GM18508 (cell line): ENCODE measurements around the gene DIPK1A.
"Not testable (repeated sequence)": the region's sequence is repeated elsewhere in the genome, so short reads cannot be mapped to it uniquely, and the experiment has no call there.

Experiments used
- ATAC-seq: cut with Tn5 transposase; IDR thresholded peaks from one replicate; pipeline ENCODE4 v1.9.1; 2021; ENCODE audit warnings: moderate number of reproducible peaks; ENCODE audit not compliant: insufficient read depth, unreplicated experiment

Gene DIPK1A

DNA sequence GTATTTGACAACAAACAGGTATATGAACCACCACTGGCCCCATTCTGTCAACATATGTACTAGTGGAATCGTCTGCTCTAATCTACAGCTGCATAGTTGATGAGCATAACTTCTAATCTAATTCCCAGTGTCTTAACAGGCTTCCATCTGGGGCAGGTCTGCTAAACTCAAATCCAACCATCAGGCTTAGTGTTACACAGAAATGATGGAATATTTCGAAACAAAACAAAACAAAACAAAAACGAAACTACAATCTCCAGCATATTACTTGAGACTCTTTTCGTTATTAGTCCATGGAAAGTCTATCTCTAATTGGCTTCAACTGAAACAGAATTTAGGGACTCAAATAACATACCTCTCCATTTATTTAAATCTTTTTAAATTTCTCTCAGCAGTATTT, 37.6 kb downstream of the DIPK1A start:
- no peak for ATAC-seq

DNA sequence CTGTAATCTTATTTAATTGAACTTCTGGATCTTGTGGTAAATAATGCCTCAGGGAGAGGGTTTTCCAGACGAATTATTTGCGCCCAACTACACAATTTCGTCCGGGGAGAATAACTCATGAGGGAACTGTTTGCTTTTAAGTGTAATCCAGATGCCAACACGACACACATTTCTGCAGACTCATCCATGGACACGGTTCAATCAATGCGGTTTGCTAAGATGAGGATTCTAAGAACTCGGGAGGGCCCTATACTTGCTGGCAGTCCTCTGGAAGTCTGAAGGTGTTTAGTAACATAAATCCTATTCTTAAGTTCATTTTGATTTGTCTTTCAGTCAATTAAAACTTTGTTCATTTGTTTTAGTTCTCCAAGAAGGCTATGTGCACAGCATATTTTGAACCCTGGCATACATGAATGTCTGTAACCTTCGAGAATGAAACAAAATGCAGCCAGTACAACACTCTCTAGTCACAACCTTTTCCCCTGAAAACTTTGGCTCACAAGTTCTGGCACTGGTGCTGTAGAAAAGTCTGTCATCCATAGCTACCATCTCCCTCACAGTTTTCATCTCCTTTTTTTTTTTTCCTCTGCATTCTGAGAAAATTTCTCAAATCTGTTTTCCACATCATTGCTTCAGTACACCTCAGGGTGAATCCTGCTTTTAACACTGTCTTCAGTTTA, 38.8 kb downstream of the DIPK1A start:
- ATAC-seq, result no peak

DNA sequence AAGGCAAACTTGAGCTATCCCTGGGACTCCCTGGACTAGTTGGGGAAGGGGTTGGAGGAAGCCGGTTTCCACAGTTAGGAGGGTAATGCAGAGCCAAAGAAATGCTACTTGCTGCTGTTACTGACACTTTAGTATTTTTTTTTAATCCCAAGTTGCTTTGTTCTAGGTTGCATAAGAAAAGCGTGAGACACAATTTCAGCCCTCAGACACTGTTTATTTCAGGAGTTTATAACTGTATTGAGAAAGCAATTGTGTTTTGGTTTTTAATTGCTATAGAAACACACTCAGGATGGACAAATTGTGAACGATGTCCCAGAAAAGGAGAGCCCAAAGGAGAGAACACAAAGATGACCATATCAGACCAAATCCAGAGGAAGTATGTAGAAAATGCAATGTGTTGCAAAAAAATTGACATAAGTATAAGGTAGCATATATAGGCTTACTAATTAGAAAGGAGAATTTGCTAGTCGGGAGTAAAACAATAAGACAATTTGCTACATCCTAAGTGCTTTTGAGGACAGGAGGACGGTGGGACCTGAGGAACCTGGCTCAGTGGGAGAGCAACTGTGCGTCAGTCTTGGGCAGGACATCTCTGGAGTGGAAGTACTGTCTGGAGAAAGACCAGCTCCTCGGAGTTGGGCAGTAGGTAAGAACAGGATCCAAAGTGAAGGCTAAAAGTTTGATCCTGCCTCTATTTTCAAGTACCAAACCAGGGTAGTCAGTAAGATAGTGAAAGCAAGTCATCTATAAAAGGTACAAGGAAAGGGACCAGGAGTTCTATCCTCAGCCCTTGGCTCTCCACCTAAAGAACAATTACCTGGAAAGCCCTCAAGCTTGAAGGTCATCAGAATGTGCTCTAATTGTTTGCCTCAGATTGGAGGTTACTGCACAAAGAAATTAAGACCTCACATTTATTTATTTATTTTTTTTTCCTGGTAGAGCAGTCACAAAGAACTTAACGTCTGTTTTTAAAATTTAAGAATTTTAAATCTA, 39.9 kb downstream of the DIPK1A start:
- ATAC-seq, result no peak

DNA sequence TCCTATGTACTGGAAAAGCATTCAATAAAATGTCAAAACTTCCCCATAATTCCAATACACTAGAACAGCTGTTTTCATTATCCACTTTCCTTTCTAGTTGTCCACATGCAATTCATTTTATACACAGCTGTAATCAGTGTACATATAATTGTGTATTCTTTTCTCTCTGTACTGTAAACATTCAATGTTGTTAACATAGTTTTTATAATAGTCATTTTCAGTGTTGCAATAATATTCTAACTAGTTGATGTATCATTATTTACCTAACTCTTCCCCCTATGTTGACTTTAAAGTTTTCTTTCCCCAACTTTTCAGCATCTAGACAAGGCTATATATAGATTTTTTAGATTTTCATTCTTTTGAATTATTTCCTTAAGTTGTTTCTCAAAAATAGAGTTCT, 44.4 kb downstream of the DIPK1A start:
- ATAC-seq, result no peak

DNA sequence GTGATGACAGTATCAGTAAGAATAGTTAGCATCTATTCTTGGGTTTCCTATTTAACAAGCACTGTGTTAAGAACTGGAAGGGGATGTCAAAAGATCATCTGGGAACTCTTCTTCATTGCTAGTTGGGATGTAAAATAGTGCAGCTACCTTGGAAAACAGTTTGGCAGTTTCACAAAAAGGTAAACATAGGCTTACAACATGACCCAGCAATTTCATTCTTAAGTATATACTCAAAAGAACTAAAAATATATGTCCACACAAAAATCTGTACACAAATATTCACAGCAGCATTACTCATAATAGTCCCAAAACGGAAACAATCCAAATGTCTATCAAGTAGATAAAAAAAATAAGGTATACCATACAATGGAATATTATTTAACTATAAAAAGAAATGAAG, 45.7 kb downstream of the DIPK1A start:
- ATAC-seq, result no peak

DNA sequence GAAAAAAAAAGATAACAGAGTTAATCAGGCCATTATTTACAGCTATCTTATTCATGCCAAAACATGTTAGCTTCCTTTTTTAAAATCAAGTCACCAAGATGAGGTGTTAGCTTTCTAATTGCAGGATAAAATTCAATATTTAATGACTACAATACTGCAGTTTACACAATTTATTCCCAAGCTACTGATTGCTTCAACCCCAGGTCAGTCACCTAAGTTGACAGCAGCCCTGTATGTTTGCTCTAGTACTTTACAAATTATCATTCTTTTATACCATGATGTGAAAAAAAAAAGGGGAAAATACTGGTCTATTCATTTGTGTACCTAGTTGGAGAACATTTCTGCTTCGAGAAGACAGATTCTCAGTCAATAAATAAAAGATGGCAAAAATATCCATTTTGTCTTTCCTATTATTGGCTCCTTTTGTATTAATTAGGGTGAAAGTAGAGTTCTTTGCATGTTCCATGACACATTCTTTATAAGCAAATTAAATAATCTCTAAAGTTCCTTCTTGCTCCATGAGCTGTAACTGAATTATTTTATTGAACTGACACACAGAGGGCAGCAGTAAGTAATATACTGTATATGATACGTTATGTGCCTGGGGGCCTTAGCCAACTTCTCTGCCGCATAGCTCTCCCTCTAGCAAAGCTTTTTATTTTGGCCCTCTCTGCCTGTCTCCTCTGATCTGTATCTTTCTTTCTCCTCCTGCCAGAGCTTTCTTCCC, 48.0 kb downstream of the DIPK1A start:
- ATAC-seq, result no peak

DNA sequence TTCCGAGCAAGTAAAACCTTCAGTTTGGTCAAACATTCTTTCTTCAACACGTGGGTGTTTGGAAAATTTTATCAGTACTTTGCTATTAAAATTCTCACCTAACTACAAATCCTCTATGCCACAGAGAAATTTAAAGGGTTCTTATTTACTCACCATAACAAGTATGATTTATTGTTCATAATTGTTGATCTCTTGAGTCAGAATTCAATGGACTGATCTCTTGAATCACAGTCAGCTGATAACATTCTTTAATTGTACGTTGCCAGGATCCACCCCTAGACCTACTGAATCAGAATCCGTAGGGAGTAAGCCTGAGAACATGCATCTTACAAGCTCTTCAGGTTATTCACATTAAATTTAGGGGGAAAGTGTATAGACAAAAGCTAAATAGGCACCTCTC, 51.2 kb downstream of the DIPK1A start:
- no peak for ATAC-seq

DNA sequence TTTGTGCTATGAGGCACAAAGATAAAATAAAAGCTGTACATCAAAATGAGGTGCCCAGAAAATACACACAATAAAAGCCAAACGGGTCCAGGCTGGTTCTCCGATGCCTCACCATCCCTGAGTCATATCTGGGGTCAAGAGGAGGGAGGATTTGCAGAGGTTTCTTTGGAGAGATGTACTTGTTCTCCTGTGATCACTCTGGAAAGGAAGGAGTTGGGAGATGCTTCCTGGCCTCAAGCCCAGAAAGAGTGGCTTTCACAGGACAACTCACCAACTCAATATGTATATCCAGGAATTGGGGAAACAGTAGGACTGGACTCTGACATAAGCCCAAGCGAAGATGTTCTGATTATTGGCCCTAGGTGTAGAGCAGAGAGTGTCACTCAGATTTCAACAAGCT, 51.9 kb downstream of the DIPK1A start:
- no peak for ATAC-seq

DNA sequence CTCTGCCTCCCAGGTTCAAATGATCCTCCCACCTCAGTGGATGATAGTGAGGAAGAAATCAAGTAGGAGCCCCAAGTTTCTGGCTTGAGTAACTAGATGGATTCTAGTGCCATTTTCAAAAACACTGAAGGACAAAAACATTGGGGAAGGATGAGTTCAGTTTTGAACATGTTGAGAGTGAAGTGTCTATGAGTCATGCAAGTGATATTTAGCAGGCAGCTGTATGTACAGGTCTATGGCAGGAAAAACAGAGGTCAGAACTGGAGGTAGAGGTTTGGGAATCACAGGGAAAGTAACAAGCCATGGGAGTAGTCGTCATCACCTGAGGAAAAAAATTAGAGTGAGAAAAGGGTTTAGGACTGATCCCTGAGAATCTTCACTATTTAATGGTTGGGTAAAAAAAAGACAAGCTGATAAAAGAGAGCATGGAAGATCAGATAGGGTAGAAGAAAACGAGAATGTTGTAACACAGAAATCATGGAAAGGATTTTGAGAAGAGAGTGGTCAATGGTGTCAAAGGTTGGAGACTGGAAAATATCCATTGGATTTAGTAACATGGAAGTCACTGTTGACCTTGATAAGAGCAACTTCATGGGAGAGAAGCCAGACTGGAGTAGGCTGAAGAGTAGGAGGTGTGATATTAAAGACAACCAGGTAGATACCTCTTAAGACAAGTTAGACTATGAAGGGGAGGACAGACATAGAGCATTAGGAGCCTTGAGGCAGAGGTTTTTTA, 53.1 kb downstream of the DIPK1A start:
- ATAC-seq, result no peak

DNA sequence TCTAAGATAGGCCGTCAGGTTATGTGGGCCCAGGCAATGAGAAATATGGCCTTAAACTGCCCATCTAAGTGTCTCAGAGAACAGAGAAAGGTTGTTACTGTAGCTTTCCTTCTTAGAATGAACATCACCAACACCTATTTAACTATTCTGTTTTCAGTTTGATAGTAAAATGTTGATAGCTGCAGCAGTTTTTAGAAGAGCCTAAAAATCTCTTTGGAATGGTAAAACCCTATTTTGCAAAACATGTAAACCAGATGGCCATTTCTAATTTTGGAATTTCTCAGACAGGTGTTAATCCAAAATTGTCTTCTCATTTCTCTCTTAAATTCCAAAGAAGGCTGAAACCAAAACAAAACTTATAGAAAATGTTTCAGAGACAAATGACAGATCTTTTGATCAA, 57.5 kb downstream of the DIPK1A start:
- ATAC-seq, result no peak

DNA sequence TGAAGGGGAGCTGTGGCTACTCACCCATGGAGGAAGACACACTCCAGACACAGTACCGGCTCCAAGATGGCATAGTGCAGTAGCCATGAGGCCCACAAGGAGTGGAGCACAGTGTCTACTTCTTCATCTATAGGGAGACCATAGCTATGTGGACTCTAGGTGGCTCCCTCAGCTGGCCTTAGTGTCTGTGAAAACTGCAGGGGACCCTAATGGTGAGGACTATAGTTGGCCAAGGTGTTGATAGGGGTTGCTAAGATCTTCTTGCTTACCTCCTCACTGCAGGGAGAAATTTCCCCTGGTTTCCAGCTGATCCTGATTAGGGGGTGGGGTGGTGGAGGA, 58.9 kb downstream of the DIPK1A start:
- ATAC-seq, result no peak

DNA sequence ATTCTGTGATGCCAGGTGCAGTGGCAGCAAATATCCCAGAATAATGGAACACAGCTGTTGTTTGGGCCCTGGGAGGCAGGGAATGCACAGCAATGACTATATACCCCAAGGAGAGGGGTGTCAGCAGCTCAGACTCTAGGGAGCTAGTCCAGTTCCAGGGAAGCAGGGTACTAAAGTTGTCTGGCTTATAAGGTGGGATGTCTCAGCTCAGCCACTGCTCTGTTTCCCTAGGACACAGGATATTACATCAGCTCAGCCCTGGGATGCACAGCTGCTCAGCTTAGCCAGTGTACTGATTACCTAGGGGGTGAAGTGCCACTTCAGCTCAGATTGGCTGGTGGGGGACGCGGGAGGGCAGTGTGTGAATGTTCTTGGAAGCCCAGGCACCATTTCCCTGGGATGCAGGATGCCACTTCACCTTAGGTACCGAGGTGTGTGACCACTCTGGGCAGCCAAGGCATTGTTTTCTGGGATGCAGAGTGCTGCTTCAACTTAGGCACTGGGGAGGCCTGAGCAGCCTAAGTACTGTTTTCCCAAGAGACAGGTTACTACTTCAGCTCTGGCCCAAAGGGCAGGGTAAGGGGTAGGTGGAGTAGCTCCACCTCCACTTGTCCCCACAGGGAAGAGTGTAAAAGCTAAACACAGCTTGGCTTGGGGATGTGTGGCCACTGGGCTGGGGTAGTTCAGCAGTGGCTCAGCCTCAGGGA, 59.4 kb downstream of the DIPK1A start:
- no peak for ATAC-seq

DNA sequence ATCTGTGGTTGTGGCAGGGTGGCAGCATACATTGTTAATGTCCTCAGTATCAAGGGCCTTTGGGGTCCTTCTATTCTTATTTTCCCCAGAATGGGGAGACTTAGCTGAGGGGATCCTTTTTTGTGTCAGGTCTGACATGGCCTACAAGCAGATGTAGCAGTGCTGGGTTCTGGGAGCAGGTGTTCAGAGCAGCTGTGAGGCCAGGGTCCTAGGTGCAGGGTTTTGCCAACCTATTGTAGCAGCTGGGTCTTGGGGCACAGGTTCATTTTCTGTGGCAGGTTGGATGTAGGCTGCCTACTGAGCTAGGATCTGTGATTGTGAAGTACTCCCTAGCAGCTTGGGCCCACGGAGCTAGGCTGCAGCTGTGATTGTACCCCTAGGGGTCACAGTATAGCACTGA, 60.1 kb downstream of the DIPK1A start:
- ATAC-seq, result no peak

DNA sequence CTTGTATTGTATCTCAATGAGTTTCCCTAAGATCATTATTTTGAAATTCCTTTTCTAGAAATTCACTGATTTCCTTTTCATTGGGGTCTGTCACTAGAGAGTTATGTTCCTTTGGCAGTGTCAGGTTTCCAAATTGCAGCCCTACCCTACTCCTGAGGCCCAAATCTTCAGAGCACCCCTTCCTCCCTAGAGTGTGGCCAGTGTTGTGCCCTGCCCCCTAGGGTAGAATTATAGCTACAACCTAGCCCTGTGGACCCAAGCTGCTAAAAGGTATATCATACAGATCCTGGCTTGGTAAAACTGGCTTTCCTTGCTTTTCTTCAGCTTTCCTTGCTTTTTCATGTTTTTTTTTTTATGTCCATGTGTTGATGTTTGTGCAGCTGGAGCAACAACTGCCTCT, 60.7 kb downstream of the DIPK1A start:
- ATAC-seq, result no peak

DNA sequence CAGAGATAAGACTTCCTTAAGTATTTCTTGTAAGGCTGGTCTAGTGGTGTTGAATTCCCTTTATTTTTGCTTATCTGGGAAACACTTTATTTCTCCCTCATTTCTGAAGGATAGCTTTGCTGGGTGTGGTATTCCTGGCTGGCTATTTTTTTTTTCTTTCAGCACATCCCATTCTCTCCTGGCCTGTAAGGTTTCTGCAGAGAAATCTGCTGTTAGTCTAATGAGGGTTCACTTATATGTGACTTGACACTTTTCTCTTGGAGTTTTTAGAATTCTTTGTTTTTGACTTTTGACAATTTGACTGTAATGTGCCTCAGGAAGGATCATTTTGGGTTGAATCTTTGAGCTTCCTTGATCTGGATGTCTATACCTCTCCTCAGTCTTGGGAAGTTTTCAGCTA, 61.5 kb downstream of the DIPK1A start:
- no peak for ATAC-seq

DNA sequence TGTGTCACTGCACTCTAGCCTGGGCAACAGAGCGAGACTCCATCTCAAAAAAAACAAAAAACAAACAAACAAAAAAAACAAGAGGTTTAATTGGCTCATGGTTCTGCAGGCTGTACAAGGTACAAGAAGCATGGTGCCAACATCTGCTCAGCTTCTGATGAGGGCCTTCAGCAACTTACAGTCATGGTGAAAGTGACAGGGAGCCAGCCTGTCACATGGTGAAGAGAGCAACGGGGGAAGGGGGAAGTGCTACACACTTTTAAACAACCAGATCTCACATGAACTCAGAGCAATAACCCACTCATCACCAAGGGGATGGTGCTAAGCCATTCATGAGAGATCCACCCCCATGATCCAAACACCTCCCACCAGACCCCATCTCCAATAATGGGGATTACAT, 63.2 kb downstream of the DIPK1A start:
- not testable (repeated sequence) for ATAC-seq

DNA sequence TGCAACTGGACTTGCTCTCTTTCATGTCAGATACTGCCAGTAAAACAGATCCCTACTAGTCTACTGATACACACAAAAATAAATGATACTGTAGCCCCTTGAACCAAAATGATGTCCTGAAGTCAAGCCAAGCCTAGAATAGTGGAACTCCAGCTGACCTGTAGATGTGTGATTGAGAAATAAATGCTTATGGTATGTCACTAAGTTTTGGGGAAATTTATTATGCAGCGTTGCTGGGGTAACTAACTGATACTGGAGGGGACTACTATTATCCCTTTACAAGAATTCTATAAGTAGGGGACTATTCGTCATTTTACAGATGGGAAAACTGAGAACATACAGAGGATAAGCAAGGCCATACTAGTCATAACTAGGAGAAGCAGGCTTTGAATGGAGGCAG, 73.8 kb downstream of the DIPK1A start:
- no peak for ATAC-seq

DNA sequence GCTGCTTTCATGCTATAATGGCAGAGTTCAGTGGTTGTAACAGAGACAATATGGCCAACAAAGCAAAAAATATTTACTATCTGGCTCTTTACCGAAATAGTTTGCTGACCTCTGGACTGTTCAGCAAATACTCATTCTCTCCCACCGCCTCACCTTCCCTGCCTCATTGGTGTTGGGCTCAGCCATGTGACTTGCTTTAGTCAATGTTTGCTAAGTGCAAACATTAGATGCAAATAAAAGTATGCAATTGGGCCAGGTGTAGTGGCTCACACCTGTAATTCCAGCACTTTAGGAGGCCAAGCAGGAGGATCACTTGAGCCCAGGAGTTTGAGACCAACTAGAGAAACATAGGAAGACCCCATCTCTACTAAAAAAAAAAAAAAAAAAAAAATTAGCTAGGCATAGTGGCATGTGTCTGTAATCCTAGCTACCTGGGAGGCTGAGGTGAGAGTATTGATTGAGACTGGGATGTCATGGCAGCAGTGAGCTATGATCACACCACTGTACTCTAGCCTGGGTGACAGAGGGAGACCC, 74.3 kb downstream of the DIPK1A start:
- ATAC-seq, result no peak

DNA sequence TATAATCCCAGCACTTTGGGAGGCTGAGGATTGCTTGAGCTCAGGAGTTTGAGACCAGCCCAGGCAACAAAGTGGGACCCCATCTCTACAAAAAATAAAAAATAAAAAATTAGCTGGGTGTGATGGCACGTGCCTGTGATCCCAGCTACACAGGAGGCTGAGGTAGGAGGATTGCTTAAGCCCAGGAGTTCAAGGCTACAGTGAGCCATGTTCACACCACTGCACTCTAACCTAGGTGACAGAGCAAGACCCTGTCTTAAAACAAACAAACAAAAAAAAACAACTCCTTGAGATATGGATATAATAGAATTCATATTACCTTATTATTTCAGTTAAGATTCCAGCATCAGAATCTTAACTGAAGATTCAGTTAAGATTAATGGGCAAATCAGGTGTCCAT, 77.1 kb downstream of the DIPK1A start:
- ATAC-seq, result no peak

DNA sequence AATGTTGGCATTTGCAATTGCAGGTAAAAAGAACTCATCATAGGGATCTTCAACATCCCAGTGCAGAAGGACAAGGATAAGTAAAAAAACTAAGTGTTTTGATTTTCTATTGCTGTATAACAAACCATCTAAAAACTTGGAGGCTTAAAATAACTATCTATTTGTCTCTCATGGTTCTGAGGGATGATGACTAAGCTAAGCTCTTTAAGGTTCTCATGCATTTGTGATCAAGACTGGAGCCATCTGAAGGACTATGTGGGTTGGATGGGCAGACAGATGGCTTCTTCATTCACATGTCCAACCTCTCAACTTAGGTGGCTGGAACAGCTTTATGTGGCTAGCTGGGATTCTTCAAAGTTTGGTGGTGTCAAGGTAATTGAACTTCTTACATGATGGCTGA, 78.0 kb downstream of the DIPK1A start:
- ATAC-seq, result no peak
